22Rv1 (cell line): ENCODE data around the gene TMPRSS6.

ENCODE experiments used
- ZFX ChIP-seq: fragments of 450-650 bp; IDR thresholded peaks from 2 replicates; pipeline ENCODE4 v1.6.1; 2017; ENCODE audit warnings: antibody characterized with exemption, borderline replicate concordance
- TF ChIP-seq, protein P1 (sequence below): fragments of 450-650 bp; IDR thresholded peaks from 2 replicates; pipeline ENCODE4 v1.5.1; 2017; ENCODE audit warnings: mild to moderate bottlenecking

DNA sequence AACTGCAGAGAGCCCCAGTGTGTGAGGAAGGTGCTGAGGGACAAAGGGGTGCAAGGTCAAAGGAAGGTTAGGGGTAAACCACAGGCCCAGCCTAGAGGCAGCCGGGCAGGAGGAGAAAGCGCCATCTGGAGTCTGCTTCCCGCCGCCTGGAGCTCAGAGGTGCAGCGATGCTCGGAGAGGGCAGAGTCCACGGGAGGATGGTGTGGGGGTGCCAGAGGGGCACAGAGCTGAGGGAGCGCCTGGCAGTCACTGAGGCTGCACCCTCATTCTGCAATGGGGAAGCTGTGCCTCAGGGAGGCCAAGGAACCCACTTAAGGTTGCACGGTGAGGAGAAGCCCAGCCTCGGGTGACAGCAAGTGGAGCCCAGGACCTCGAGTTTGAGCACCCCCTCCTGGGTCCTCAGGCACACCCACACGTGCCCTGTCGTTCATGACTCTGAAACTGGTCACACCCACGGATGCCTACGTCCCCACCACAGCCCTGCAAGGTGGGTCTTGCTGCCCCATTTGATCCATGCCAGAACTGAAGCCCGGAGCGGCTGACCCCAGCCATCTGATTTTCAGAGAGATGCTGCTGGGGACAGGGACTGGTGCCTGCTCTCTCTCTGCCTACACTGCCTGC, 38.6 kb upstream of the TMPRSS6 start:
- TF ChIP-seq, protein P1, sequence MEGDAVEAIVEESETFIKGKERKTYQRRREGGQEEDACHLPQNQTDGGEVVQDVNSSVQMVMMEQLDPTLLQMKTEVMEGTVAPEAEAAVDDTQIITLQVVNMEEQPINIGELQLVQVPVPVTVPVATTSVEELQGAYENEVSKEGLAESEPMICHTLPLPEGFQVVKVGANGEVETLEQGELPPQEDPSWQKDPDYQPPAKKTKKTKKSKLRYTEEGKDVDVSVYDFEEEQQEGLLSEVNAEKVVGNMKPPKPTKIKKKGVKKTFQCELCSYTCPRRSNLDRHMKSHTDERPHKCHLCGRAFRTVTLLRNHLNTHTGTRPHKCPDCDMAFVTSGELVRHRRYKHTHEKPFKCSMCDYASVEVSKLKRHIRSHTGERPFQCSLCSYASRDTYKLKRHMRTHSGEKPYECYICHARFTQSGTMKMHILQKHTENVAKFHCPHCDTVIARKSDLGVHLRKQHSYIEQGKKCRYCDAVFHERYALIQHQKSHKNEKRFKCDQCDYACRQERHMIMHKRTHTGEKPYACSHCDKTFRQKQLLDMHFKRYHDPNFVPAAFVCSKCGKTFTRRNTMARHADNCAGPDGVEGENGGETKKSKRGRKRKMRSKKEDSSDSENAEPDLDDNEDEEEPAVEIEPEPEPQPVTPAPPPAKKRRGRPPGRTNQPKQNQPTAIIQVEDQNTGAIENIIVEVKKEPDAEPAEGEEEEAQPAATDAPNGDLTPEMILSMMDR, result no peak
- no peak for TF ChIP-seq ZFX
